Activated CD8-positive, alpha-beta T cell treated with anti-CD3 and anti-CD28 coated beads for 36 hours (primary cell): ENCODE measurements around the gene SBNO2. TPM values are rescaled to one million over a fixed set of nuclear protein-coding genes. Genes with fewer than 3 reads are reported as not detected.

Source experiments
- ATAC-seq: fragments of 200-7000 bp; cut with Tn5 transposase; one replicate; pipeline ENCODE4 v1.10.0; 2021; ENCODE audit warnings: mild to moderate bottlenecking, moderate library complexity
- CTCF ChIA-PET: fragments of 350-600 bp; sonication (Branson Sonifier 250); formaldehyde crosslinking; loops from one replicate; lab custom pipeline; 2021; ENCODE audit warnings: antibody characterized with exemption; lab: Charles Lee
- POLR2A ChIA-PET: fragments of 350-600 bp; sonication (Branson Sonifier 250); formaldehyde crosslinking; loops from one replicate; lab custom pipeline; 2021; ENCODE audit warnings: antibody characterized with exemption; lab: Charles Lee
- DNase-seq: peaks from one replicate; pipeline ENCODE4 v3.0.0-alpha.2; 2020
- H3K27ac Mint-ChIP-seq: one replicate; pipeline ENCODE4 v1.8.0; 2021; ENCODE audit warnings: mild to moderate bottlenecking, mixed read lengths
- H3K27me3 Mint-ChIP-seq: one replicate; pipeline ENCODE4 v1.8.0; 2021; ENCODE audit warnings: mixed read lengths
- H3K36me3 Mint-ChIP-seq: one replicate; pipeline ENCODE4 v1.8.0; 2021; ENCODE audit warnings: low read depth, mixed read lengths
- H3K4me1 Mint-ChIP-seq: one replicate; pipeline ENCODE4 v1.8.0; 2021; ENCODE audit warnings: low read depth, mixed read lengths
- H3K4me3 Mint-ChIP-seq: one replicate; pipeline ENCODE4 v1.8.0; 2021; ENCODE audit warnings: mild to moderate bottlenecking, moderate library complexity, mixed read lengths
- H3K9me3 Mint-ChIP-seq: one replicate; pipeline ENCODE4 v1.8.0; 2021; ENCODE audit warnings: mixed read lengths
- intact Hi-C: fragments of 100-400 bp; cut with micrococcal nuclease; formaldehyde crosslinking; loops from one replicate; pipeline ENCODE4 v1.10.0; 2022
- total RNA-seq, 2 experiments: library from RNA; stranded (reverse); gene quantifications; one replicate each; pipeline ENCODE4 v1.2.3, GENCODE V29; 2021
- TF ChIP-seq, protein P1 (sequence below): fragments of 200-600 bp; IDR thresholded peaks from one replicate; pipeline ENCODE4 v1.8.0; 2022; ENCODE audit warnings: antibody characterized with exemption, mild to moderate bottlenecking

The SBNO2 gene
- total RNA-seq, 2 experiments from 2014 or later = 41.7 to 42.0 TPM

DNA sequence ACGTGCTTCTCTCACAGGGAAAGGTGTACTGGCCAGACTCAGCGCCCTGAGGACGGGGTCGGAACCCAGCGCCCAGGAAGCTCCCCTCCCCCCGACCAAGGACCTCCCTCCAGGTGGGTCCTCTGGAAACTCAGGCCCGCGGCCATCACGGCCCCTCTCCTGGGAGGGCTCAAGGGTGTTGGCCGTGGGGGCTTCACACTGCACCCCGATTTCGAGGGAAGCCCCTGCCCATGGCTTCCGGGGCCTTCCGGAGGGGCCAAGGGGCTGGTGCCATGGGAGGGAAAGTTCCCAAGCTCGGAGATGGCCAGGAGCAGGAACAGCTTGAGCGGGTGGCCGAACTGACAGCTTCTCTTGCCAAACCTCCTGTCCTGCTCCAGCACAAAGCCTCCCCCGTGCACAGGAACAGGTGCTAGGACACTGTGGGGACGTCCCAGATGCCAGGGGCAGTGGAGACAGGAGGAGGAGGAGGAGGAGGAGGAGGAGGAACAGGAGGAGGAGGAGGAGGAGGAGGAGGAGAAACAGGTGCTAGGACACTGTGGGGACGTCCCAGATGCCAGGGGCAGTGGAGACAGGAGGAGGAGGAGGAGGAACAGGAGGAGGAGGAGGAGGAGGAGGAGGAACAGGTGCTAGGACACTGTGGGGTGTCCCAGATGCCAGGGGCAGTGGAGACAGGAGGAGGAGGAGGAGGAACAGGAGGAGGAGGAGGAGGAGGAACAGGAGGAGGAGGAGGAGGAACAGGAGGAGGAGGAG lies 10.0 kb downstream of the SBNO2 start:
- DNase-seq = no peak
- Mint-ChIP-seq H3K9me3 (no peaks in the 10 kb centered on the region), H3K27me3 (no peaks in the 10 kb centered on the region), H3K4me1 (peaks cover 7% of the 10 kb centered on the region), H3K4me3 (no peak overlapping the region), H3K36me3 (no peaks in the 10 kb centered on the region), H3K27ac (no peak overlapping the region)
- intact Hi-C loops = no loop called here
- no peak for ATAC-seq
- TF ChIP-seq, protein P1, sequence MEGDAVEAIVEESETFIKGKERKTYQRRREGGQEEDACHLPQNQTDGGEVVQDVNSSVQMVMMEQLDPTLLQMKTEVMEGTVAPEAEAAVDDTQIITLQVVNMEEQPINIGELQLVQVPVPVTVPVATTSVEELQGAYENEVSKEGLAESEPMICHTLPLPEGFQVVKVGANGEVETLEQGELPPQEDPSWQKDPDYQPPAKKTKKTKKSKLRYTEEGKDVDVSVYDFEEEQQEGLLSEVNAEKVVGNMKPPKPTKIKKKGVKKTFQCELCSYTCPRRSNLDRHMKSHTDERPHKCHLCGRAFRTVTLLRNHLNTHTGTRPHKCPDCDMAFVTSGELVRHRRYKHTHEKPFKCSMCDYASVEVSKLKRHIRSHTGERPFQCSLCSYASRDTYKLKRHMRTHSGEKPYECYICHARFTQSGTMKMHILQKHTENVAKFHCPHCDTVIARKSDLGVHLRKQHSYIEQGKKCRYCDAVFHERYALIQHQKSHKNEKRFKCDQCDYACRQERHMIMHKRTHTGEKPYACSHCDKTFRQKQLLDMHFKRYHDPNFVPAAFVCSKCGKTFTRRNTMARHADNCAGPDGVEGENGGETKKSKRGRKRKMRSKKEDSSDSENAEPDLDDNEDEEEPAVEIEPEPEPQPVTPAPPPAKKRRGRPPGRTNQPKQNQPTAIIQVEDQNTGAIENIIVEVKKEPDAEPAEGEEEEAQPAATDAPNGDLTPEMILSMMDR = no peak
- ChIA-PET CTCF (no interaction called here), POLR2A (interaction anchor here (0.6 kb wide), 1 partner anchor 20 kb away, joined by 3 read pairs; no protein-coding TSS in a partner anchor)

DNA sequence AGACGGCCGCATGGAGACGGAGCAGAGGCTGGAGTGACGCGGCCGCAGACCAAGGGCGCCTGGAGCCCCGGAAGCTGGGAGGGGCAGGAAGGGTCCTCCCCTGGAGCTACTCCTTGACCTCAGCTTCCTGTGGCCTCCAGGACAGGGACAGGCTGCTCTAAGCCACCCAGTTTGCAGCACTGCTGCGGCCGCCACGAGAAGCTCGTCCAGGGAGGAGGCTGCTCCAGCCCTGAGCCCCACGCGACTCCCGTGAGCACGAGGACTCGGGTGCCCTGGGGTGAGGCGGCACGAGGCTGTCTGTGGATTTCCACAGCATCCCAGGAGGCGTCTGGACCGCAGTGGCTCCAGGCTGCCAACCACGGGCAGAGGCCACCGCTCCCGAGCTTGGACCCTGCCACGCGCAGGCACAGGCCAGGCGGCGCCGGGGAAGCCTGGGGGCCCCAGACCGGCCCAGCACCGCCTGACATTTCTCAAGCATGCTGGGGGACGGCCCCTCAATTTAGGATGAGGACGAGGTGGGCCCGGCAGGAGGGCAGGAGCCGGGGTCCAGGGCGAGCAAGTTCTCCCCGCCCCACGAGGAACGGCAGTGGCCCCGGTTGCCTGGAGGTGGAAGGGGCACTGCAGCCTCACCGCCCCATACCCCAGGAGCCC lies 10.7 kb downstream of the SBNO2 start:
- TF ChIP-seq, protein P1 = no peak
- Mint-ChIP-seq H3K4me1 (peaks cover 4% of the 10 kb centered on the region), H3K27ac (no peak overlapping the region), H3K4me3 (no peak overlapping the region), H3K36me3 (no peaks in the 10 kb centered on the region), H3K27me3 (no peaks in the 10 kb centered on the region), H3K9me3 (no peaks in the 10 kb centered on the region)
- POLR2A ChIA-PET = interaction anchor here (0.6 to 1.2 kb wide), 2 partner anchors 11 to 21 kb away, joined by 3 to 4 read pairs; partner anchors contain the start of gene SBNO2
- intact Hi-C loops = no loop called here
- no peak for DNase-seq
- CTCF ChIA-PET = no interaction called here
- no peak for ATAC-seq

DNA sequence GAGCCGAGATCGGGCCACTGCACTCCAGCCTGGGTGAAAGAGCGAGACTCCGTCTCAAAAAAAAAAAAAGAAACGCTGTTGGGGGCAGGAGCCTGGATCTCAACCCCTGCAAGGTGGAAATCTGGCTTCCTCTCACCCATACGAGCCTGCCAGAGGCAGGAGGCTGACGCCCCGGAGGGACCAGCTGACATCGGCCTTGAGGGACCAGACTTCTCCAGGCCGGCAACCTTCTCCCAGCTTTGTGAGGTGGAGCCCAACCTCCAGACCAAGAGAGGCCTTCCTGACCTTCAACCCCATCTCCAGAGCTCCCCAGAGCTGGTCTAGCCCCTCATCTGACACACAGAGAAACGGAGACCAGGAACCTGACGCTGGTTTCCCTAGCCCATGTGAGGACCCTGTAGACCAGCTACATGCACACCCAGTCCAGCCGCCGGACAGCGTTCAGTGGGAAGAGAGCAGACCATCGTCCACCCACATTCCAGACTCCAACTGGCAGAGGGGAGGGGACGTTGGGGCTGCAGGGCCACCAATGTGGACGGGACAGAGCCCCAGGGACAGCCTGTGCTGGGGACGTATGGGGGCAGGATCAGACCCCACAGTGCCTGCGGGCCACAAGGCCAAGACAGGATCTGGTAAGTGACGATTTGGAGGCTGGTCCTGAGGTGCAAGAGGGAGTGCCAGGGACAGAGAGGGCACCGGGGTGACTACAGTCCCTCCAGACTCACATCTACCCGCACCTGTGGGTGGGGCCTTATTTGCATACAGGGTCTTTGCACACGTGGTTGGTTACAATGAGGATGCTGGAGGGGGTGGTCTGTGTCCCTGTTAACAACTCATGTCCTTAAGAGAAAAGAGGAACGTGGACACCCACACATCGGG lies 11.4 kb downstream of the SBNO2 start:
- no peak overlapping the region for H3K27ac Mint-ChIP-seq
- TF ChIP-seq, protein P1 = no peak
- no peak for DNase-seq
- ChIA-PET CTCF (interaction anchor here (1.5 kb wide), 1 partner anchor 78 kb away, joined by 4 read pairs; the partner anchor contains the start of gene ATP5F1D), POLR2A (interaction anchor here (1.2 kb wide), 1 partner anchor 12 kb away, joined by 4 read pairs; the partner anchor contains the start of gene SBNO2)
- H3K27me3 Mint-ChIP-seq = no peaks in the 10 kb centered on the region
- intact Hi-C loops = no loop called here
- no peak overlapping the region for H3K4me3 Mint-ChIP-seq
- H3K4me1 Mint-ChIP-seq = peaks cover 4% of the 10 kb centered on the region
- H3K36me3 Mint-ChIP-seq = no peaks in the 10 kb centered on the region
- no peak for ATAC-seq
- H3K9me3 Mint-ChIP-seq = no peaks in the 10 kb centered on the region

DNA sequence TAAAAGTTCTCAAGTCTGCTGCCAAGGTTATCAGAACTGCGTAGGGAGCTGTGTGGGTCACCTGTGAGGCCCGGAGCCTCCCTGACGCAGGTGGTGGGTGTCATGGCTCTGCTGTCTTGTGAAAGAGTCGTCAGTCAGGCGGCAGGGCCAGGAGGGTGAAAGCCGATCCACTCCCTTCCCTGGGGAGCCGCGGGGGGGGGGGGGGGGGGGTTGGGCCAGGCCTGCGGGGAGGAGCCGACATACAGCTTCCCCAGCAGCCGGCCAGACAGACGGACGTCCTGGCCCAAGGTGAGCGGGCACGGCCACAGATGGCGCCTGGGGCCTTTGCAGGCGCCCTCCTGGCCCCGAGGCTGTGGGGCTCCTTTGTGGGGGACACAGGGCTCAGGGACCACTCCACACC lies 12.4 kb downstream of the SBNO2 start:
- intact Hi-C loops = no loop called here
- Mint-ChIP-seq H3K27ac (no peak overlapping the region), H3K4me3 (no peak overlapping the region), H3K27me3 (no peaks in the 10 kb centered on the region), H3K36me3 (no peaks in the 10 kb centered on the region), H3K9me3 (no peaks in the 10 kb centered on the region), H3K4me1 (peaks cover 4% of the 10 kb centered on the region)
- ATAC-seq (no peak), DNase-seq (no peak)
- TF ChIP-seq, protein P1 = no peak
- ChIA-PET CTCF (interaction anchor here (1.5 kb wide), 1 partner anchor 79 kb away, joined by 4 read pairs; the partner anchor contains the start of gene ATP5F1D), POLR2A (interaction anchor here (1.2 to 1.4 kb wide), 2 partner anchors 13 to 31 kb away, joined by 3 to 4 read pairs; partner anchors contain the start of gene SBNO2)
